SHP77 (cell line): Measurements from ENCODE around the gene COL8A1.

Experiments
- DNase-seq, 2 experiments: peaks; one replicate each; lab custom pipeline; 2025; lab: John Stamatoyannopoulos, UW

The COL8A1 gene

GRCh38 chr3:99639579-99639978, 1.2 kb downstream of the COL8A1 start:
- DNase-seq = no peak

GRCh38 chr3:99640214-99640851, 1.9 kb downstream of the COL8A1 start:
- no peak for DNase-seq

- DNase-seq = no peak
Observed at GRCh38 chr3:99641480-99641879, 3.1 kb downstream of the COL8A1 start.

GRCh38 chr3:99641982-99642381, 3.6 kb downstream of the COL8A1 start:
- no peak for DNase-seq

GRCh38 chr3:99644017-99644416, 5.6 kb downstream of the COL8A1 start:
- no peak for DNase-seq

- no peak for DNase-seq
Observed at GRCh38 chr3:99644746-99645145, 6.4 kb downstream of the COL8A1 start.

- DNase-seq = no peak
Observed at GRCh38 chr3:99645277-99646106, 7.1 kb downstream of the COL8A1 start.

- no peak for DNase-seq
Observed at GRCh38 chr3:99646107-99646435, 7.7 kb downstream of the COL8A1 start.

GRCh38 chr3:99647081-99647480, 8.7 kb downstream of the COL8A1 start:
- DNase-seq = no peak

- DNase-seq = no peak
Observed at GRCh38 chr3:99648101-99648500, 9.7 kb downstream of the COL8A1 start.

GRCh38 chr3:99648516-99648915, 10.1 kb downstream of the COL8A1 start:
- no peak for DNase-seq

GRCh38 chr3:99651531-99651930, 13.1 kb downstream of the COL8A1 start:
- no peak for DNase-seq

GRCh38 chr3:99656624-99657023, 18.2 kb downstream of the COL8A1 start:
- no peak for DNase-seq

GRCh38 chr3:99658274-99658673, 19.9 kb downstream of the COL8A1 start:
- DNase-seq = no peak

GRCh38 chr3:99659032-99659431, 20.6 kb downstream of the COL8A1 start:
- DNase-seq = no peak

- DNase-seq = no peak
Observed at GRCh38 chr3:99659951-99660350, 21.6 kb downstream of the COL8A1 start.

- no peak for DNase-seq
Observed at GRCh38 chr3:99662838-99663570, 24.6 kb downstream of the COL8A1 start.

GRCh38 chr3:99663977-99664376, 25.6 kb downstream of the COL8A1 start:
- no peak for DNase-seq

- no peak for DNase-seq
Observed at GRCh38 chr3:99665017-99665416, 26.6 kb downstream of the COL8A1 start.

- DNase-seq = no peak
Observed at GRCh38 chr3:99666201-99666600, 27.8 kb downstream of the COL8A1 start.

- no peak for DNase-seq
Observed at GRCh38 chr3:99668044-99668443, 29.6 kb downstream of the COL8A1 start.

- no peak for DNase-seq
Observed at GRCh38 chr3:99669879-99670555, 31.6 kb downstream of the COL8A1 start.
